Epithelial cell of proximal tubule (primary cell): ENCODE data around the gene ERICH3. TPM values are rescaled to one million over a fixed set of nuclear protein-coding genes. Genes with fewer than 3 reads are reported as not detected.

ENCODE experiments used
- DNase-seq: peaks from one replicate; pipeline ENCODE4 v3.0.0-alpha.2; 2011; ENCODE audit warnings: low read depth
- H3K4me3 ChIP-seq: 2 replicates; pipeline ENCODE4 v1.5.1; 2011; ENCODE audit warnings: low read depth, mild to moderate bottlenecking, low read length
- CTCF ChIP-seq: conservative IDR thresholded peaks from 2 replicates; pipeline ENCODE4 v1.5.1; 2012; ENCODE audit warnings: low read depth, mild to moderate bottlenecking, low read length
- total RNA-seq: library from RNA; depleted of rRNA; stranded (reverse); fragments of >200 nt; gene quantifications from 2 replicates; pipeline ENCODE4 v1.2.3, GENCODE V29; 2015

The ERICH3 gene
- total RNA-seq, 1 donor from 2014 or later, result not detected

GRCh38 chr1:74623716-74624115 is 49.9 kb downstream of the ERICH3 start:
- no peak for DNase-seq
- no peak for TF ChIP-seq CTCF
- H3K4me3 ChIP-seq, result no peak overlapping the region

- TF ChIP-seq CTCF, result no peak
- no peak overlapping the region for H3K4me3 ChIP-seq
- no peak for DNase-seq
Measured at GRCh38 chr1:74620242-74620641, 53.4 kb downstream of the ERICH3 start.

GRCh38 chr1:74618974-74619373 is 54.6 kb downstream of the ERICH3 start:
- no peak overlapping the region for H3K4me3 ChIP-seq
- DNase-seq, result no peak
- TF ChIP-seq CTCF, result no peak

GRCh38 chr1:74613894-74614293 is 59.7 kb downstream of the ERICH3 start:
- no peak for TF ChIP-seq CTCF
- DNase-seq, result no peak

GRCh38 chr1:74611887-74612286 is 61.7 kb downstream of the ERICH3 start:
- no peak overlapping the region for H3K4me3 ChIP-seq
- DNase-seq, result no peak
- TF ChIP-seq CTCF, result no peak

More at GRCh38 chr1:74613894-74614293, 59.7 kb downstream of the ERICH3 start:
- no peak overlapping the region for H3K4me3 ChIP-seq

GRCh38 chr1:74610961-74611360 is 62.6 kb downstream of the ERICH3 start:
- H3K4me3 ChIP-seq, result no peak overlapping the region
- no peak for DNase-seq
- TF ChIP-seq CTCF, result no peak

- H3K4me3 ChIP-seq, result no peak overlapping the region
- no peak for DNase-seq
- TF ChIP-seq CTCF, result no peak
Measured at GRCh38 chr1:74609810-74610371, 63.7 kb downstream of the ERICH3 start.
